Tibial nerve (tissue), 4 donors: ENCODE data around the gene SYNRG. TPM values are rescaled to one million over a fixed set of nuclear protein-coding genes. Genes with fewer than 3 reads are reported as not detected.

ENCODE experiments used
- DNase-seq, 2 donors: peaks; one replicate each; pipeline ENCODE4 v3.0.0-alpha.2; 2019; ENCODE audit warnings: low spot score in 2 of 2
- H3K27ac ChIP-seq, 4 donors: fragments of 200-600 bp; sonication (generic) in 3 of 4; one replicate each; pipeline ENCODE4 v1.5.1; 2017 to 2019; ENCODE audit warnings: mild to moderate bottlenecking in 1 of 4
- H3K27me3 ChIP-seq, 2 donors: fragments of 200-600 bp; sonication (generic) in 1 of 2; one replicate each; pipeline versions ENCODE4 v1.5.1 to v1.6.0; 2017 to 2019
- H3K36me3 ChIP-seq, 3 donors: fragments of 200-600 bp; sonication (generic); one replicate each; pipeline ENCODE4 v1.5.1; 2018 to 2019
- H3K4me1 ChIP-seq, 4 donors: fragments of 200-600 bp; sonication (generic) in 3 of 4; one replicate each; pipeline ENCODE4 v1.5.1; 2017 to 2019
- H3K4me3 ChIP-seq, 4 donors: fragments of 200-600 bp; sonication (generic) in 3 of 4; one replicate each; pipeline ENCODE4 v1.5.1; 2017 to 2019; ENCODE audit warnings: mild to moderate bottlenecking in 1 of 4, moderate library complexity in 1 of 4
- H3K9me3 ChIP-seq, 4 donors: fragments of 200-600 bp; sonication (generic) in 3 of 4; one replicate each; pipeline ENCODE4 v1.5.1; 2017 to 2019
- CTCF ChIP-seq, 5 experiments: fragments of 200-600 bp in 3 of 5; fragments of 450-650 bp in 2 of 5; sonication (generic) in 3 of 5; IDR thresholded peaks; one replicate each; pipeline ENCODE4 v1.5.1; 2016 to 2019; ENCODE audit warnings: antibody characterized with exemption in 5 of 5, mild to moderate bottlenecking in 3 of 5, moderate library complexity in 2 of 5
- EP300 ChIP-seq, 2 donors: sonication (generic); formaldehyde crosslinking; IDR thresholded peaks; one replicate each; pipeline ENCODE4 v1.6.1; 2017; ENCODE audit warnings: antibody characterized with exemption in 2 of 2, mild to moderate bottlenecking in 1 of 2
- POLR2A ChIP-seq, 2 donors: fragments of 450-650 bp; IDR thresholded peaks; one replicate each; pipeline ENCODE4 v1.6.1; 2017; ENCODE audit warnings: antibody characterized with exemption in 2 of 2, mild to moderate bottlenecking in 2 of 2, moderate library complexity in 2 of 2
- WGBS, 2 donors: methylation state at CpG; one replicate each; pipeline ENCODE4 v1.1.5; 2018; 5-methylcytosine and 5-hydroxymethylcytosine counted together
- total RNA-seq, 4 donors: library from RNA; depleted of rRNA; stranded (reverse); fragments of >200 nt; gene quantifications; one replicate each; pipeline ENCODE4 v1.1.0, GENCODE V29; 2016

The SYNRG gene
- total RNA-seq, 4 donors from 2014 or later, result 26.8 to 42.3 (median 31.1) TPM

- 59 to 72% methylated on average over 2 of the region's 2 CpGs for WGBS, 2 donors
- H3K4me1 ChIP-seq, result no peaks in the 10 kb centered on the region
- H3K36me3 ChIP-seq, result peaks cover 6 to 74% (median 8%) of the 10 kb centered on the region in 3 donors
- no peak overlapping the region for H3K4me3 ChIP-seq
- no peaks in the 10 kb centered on the region for H3K9me3 ChIP-seq
- no peak for TF ChIP-seq EP300 (IDR thresholded peaks at IDR 0.05)
- TF ChIP-seq CTCF (IDR thresholded peaks at IDR 0.05), result no peak
- TF ChIP-seq POLR2A (IDR thresholded peaks at IDR 0.05), result no peak
- no peak for DNase-seq
- H3K27me3 ChIP-seq, result no peaks in the 10 kb centered on the region
- H3K27ac ChIP-seq, result no peak overlapping the region
Observed at GRCh38 chr17:37567137-37567536, 42.1 kb downstream of the SYNRG start.

GRCh38 chr17:37564252-37564651 lies 45.0 kb downstream of the SYNRG start:
- TF ChIP-seq POLR2A (IDR thresholded peaks at IDR 0.05), result no peak
- H3K27ac ChIP-seq, result no peak overlapping the region
- H3K9me3 ChIP-seq, result no peaks in the 10 kb centered on the region
- no peaks in the 10 kb centered on the region for H3K27me3 ChIP-seq
- peaks cover 7 to 69% (median 8%) of the 10 kb centered on the region in 3 donors for H3K36me3 ChIP-seq
- DNase-seq, result no peak
- no peaks in the 10 kb centered on the region for H3K4me1 ChIP-seq
- H3K4me3 ChIP-seq, result no peak overlapping the region
- WGBS, 2 donors, result 59 to 68% methylated on average over 3 of the region's 3 CpGs

GRCh38 chr17:37562016-37562745 lies 47.0 kb downstream of the SYNRG start:
- TF ChIP-seq EP300 (IDR thresholded peaks at IDR 0.05) (no peak), CTCF (IDR thresholded peaks at IDR 0.05) (no peak), POLR2A (IDR thresholded peaks at IDR 0.05) (no peak)
- WGBS, 2 donors, result 92% methylated on average over 5 of the region's 5 CpGs
- H3K4me3 ChIP-seq, result no peak overlapping the region
- H3K4me1 ChIP-seq, result no peaks in the 10 kb centered on the region
- no peaks in the 10 kb centered on the region for H3K27me3 ChIP-seq
- no peak for DNase-seq
- H3K36me3 ChIP-seq, result peaks cover 3 to 68% (median 7%) of the 10 kb centered on the region in 3 donors
- no peaks in the 10 kb centered on the region for H3K9me3 ChIP-seq
- no peak overlapping the region for H3K27ac ChIP-seq

- TF ChIP-seq EP300 (IDR thresholded peaks at IDR 0.05) (no peak), POLR2A (IDR thresholded peaks at IDR 0.05) (no peak), CTCF (IDR thresholded peaks at IDR 0.05) (no peak)
- Histone ChIP-seq H3K27me3 (no peaks in the 10 kb centered on the region), H3K36me3 (peaks cover 7 to 62% (median 7%) of the 10 kb centered on the region in 3 donors), H3K4me3 (no peak overlapping the region), H3K9me3 (no peaks in the 10 kb centered on the region), H3K27ac (no peak overlapping the region), H3K4me1 (no peaks in the 10 kb centered on the region)
- 67 to 77% methylated on average over 2 of the region's 2 CpGs for WGBS, 2 donors
- DNase-seq, result no peak
Observed at GRCh38 chr17:37558299-37558698, 50.9 kb downstream of the SYNRG start.

GRCh38 chr17:37557482-37557881 lies 51.7 kb downstream of the SYNRG start:
- TF ChIP-seq POLR2A (IDR thresholded peaks at IDR 0.05), result no peak
- TF ChIP-seq EP300 (IDR thresholded peaks at IDR 0.05), result no peak
- TF ChIP-seq CTCF (IDR thresholded peaks at IDR 0.05), result no peak
- Histone ChIP-seq H3K9me3 (no peaks in the 10 kb centered on the region), H3K36me3 (peaks cover 7 to 69% (median 7%) of the 10 kb centered on the region in 3 donors), H3K27me3 (no peaks in the 10 kb centered on the region), H3K4me3 (no peak overlapping the region), H3K27ac (no peak overlapping the region), H3K4me1 (peaks cover 0 to 3% (median 0%) of the 10 kb centered on the region in 4 donors)
- WGBS, 2 donors, result 93 to 95% methylated on average over 2 of the region's 2 CpGs
- no peak for DNase-seq
